Measurements from ENCODE around the gene MYO1G.
"Not testable (repeated sequence)": the region's sequence is repeated elsewhere in the genome, so short reads cannot be mapped to it uniquely, and the experiment has no call there.

MYO1G gene

GRCh38 chr7:44978511-44979366, at the start of gene MYO1G:
Gene MYO1G (minus strand): TSS chr7:44979015. CDS start chr7:44978961, 54 bp downstream.
- no peak for DNase-seq

GRCh38 chr7:45028138-45028919, 49.5 kb upstream of the MYO1G start:
- no peak for DNase-seq

- DNase-seq: no peak
Observed at GRCh38 chr7:45027774-45028114, 48.9 kb upstream of the MYO1G start.

GRCh38 chr7:45026984-45027773, 48.4 kb upstream of the MYO1G start:
- no peak for DNase-seq

- no peak for DNase-seq
Observed at GRCh38 chr7:45026013-45026412, 47.2 kb upstream of the MYO1G start.

GRCh38 chr7:45025473-45025872, 46.7 kb upstream of the MYO1G start:
- DNase-seq: not testable (repeated sequence)

- DNase-seq: no peak
Observed at GRCh38 chr7:45024126-45024744, 45.4 kb upstream of the MYO1G start.

GRCh38 chr7:45021604-45022296, 42.9 kb upstream of the MYO1G start:
- DNase-seq: no peak

- DNase-seq: no peak
Observed at GRCh38 chr7:45020915-45021314, 42.1 kb upstream of the MYO1G start.

- no peak for DNase-seq
Observed at GRCh38 chr7:45017253-45017652, 38.4 kb upstream of the MYO1G start.

- DNase-seq: no peak
Observed at GRCh38 chr7:45015313-45015712, 36.5 kb upstream of the MYO1G start.

- no peak for DNase-seq
Observed at GRCh38 chr7:45013465-45013967, 34.7 kb upstream of the MYO1G start.

- DNase-seq: no peak
Observed at GRCh38 chr7:45007571-45008328, 28.9 kb upstream of the MYO1G start.

GRCh38 chr7:45007106-45007505, 28.3 kb upstream of the MYO1G start:
- no peak for DNase-seq

- DNase-seq: no peak
Observed at GRCh38 chr7:45003789-45004188, 25.0 kb upstream of the MYO1G start.

GRCh38 chr7:45001826-45002225, 23.0 kb upstream of the MYO1G start:
- DNase-seq: no peak

GRCh38 chr7:45001138-45001694, 22.4 kb upstream of the MYO1G start:
- no peak for DNase-seq

- no peak for DNase-seq
Observed at GRCh38 chr7:45000093-45001032, 21.5 kb upstream of the MYO1G start, which contains the start of gene CCM2. Gene CCM2 (plus strand): TSS chr7:45000201. CDS start chr7:45000334, 133 bp downstream.

- DNase-seq: peak; percentile 98
Observed at GRCh38 chr7:44999245-45000092, 20.7 kb upstream of the MYO1G start.

Data from SHP77 treated with DMSO at 0.1 percent for 48 hours (cell line).